HG02623 (cell line): Measurements from ENCODE around the gene OPN1MW2.
"Not testable (repeated sequence)": the region's sequence is repeated elsewhere in the genome, so short reads cannot be mapped to it uniquely, and the experiment has no call there.

ENCODE experiments used
- ATAC-seq: cut with Tn5 transposase; IDR thresholded peaks from one replicate; pipeline ENCODE4 v1.9.1; 2021; ENCODE audit warnings: moderate library complexity; ENCODE audit not compliant: unreplicated experiment

Gene OPN1MW2

GRCh38 chrX:154263072-154263471, 43.5 kb downstream of the OPN1MW2 start:
- not testable (repeated sequence) for ATAC-seq

GRCh38 chrX:154269245-154269644, 49.7 kb downstream of the OPN1MW2 start:
- ATAC-seq: not testable (repeated sequence)
